CD4-positive, alpha-beta T cell treated with Interleukin-4 for 1 hour (primary cell): Measurements from ENCODE around the gene TMEM207.

ENCODE experiments used
- DNase-seq, 2 donors: peaks; one replicate each; pipeline ENCODE4 v3.0.0-alpha.2; 2020 to 2022

The TMEM207 gene

DNA sequence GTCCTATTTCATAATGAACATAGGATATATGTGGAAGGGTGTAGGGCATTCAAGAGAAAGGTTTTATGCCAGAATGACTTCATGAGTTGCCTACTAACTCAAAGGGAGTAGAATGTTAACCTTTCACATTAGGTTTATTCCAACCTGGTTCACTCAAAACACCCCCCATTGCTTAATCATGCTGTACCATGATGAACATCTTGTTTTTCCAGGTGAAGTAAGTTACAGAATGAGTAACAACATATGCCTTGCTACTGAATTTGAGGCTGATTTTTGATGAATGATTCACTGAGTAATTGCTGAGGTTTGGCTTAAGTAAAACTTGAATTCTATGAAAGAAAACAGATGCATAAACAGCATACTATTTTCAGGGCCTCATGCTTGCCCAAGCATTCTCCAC is 67.6 kb downstream of the TMEM207 start:
- no peak for DNase-seq

DNA sequence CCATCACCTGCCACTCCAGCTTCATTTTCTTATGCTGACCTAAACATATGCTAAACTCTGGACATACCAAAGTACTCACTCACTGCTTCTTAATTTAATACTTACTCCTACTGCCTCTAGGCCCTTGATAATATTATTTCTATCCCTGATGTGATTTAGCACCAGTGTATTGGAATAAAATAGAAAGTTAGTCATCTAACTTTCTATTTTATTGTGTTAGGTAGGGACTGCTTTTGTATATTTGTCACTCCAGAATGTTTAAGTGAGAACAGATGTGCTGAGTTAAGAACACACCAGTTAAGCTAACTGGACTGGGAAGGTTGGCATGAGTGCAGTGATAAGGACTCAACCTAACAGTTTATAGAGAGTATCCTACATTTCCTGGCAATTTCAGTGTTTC is 68.3 kb downstream of the TMEM207 start:
- no peak for DNase-seq

DNA sequence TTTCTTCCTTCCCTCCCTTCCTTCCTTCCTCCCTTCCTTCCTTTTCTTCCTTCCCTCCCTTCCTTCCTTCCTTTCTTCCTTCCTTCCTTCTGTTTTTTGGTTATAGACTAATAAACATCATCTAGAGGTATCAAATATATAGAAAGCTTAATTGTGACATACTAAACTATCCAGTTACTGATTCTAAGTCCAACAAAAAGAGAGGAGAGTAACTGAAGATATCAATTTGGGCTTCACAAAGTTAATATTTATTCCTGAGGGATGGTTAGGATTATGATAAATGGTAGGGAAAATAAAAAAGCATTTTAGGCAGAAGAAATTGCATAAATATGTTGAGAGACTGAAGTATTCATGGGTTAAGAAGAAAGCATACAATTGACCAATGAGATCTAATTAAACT is 69.5 kb downstream of the TMEM207 start:
- DNase-seq = no peak
